HepG2 (cell line): Measurements from ENCODE around the gene NMU.
A peak's percentile ranks its signal among the peaks of the same experiment; 100 is the strongest.

Experiments
- BRCA1 ChIP-seq: sonication (generic); formaldehyde crosslinking; IDR thresholded peaks from 2 replicates; pipeline ENCODE4 v1.4.0; 2020; ENCODE audit warnings: missing genetic modification reagents
- CTCF ChIP-seq: sonication (generic); formaldehyde crosslinking; IDR thresholded peaks from 2 replicates; pipeline ENCODE4 v1.5.0; 2020; ENCODE audit warnings: mild to moderate bottlenecking, missing genetic modification reagents, moderate library complexity
- EP300 ChIP-seq, 3 experiments: sonication (generic) in 1 of 3; formaldehyde crosslinking in 1 of 3; IDR thresholded peaks; 2 replicates each; pipeline versions ENCODE4 v1.5.1 to v1.6.1; 2011 to 2020; ENCODE audit warnings: low read depth in 2 of 3, low read length in 2 of 3, borderline replicate concordance in 1 of 3, improper control_type of control experiment in 1 of 3, mild to moderate bottlenecking in 1 of 3, missing genetic modification reagents in 1 of 3, moderate library complexity in 1 of 3
- FOXP4 ChIP-seq: sonication (generic); formaldehyde crosslinking; IDR thresholded peaks from 2 replicates; pipeline ENCODE4 v1.4.0; 2020; ENCODE audit warnings: missing genetic modification reagents
- HOXD1 ChIP-seq: sonication (generic); formaldehyde crosslinking; IDR thresholded peaks from 2 replicates; pipeline ENCODE4 v1.5.0; 2020; ENCODE audit warnings: missing genetic modification reagents
- KDM1A ChIP-seq: IDR thresholded peaks from 2 replicates; pipeline ENCODE4 v1.6.1; 2016; ENCODE audit warnings: missing compliant biosample characterization
- MAX ChIP-seq: IDR thresholded peaks from 2 replicates; pipeline ENCODE4 v1.6.1; 2012; ENCODE audit warnings: inconsistent platforms
- POLR2A ChIP-seq, 2 experiments: IDR thresholded peaks; 2 replicates each; pipeline ENCODE4 v1.6.1; 2011; ENCODE audit warnings: low read depth in 2 of 2, low read length in 2 of 2, mild to moderate bottlenecking in 1 of 2, moderate library complexity in 1 of 2; ENCODE audit not compliant: insufficient read depth in 1 of 2
- RAD21 ChIP-seq: fragments of 450-650 bp; formaldehyde crosslinking; IDR thresholded peaks from 2 replicates; pipeline ENCODE4 v1.5.0; 2020; ENCODE audit warnings: mild to moderate bottlenecking
- ZFX ChIP-seq: sonication (generic); formaldehyde crosslinking; IDR thresholded peaks from 2 replicates; pipeline ENCODE4 v1.4.0; 2020; ENCODE audit warnings: mild to moderate bottlenecking, low read depth, missing genetic modification reagents, moderate library complexity
- ZNF431 ChIP-seq: sonication (generic); formaldehyde crosslinking; IDR thresholded peaks from 2 replicates; pipeline ENCODE4 v1.9.0; 2022; ENCODE audit warnings: missing genetic modification reagents, low read depth, mild to moderate bottlenecking, borderline replicate concordance
- TF ChIP-seq, protein P1 (sequence below): sonication (generic); formaldehyde crosslinking; conservative IDR thresholded peaks from 2 replicates; pipeline ENCODE4 v1.5.0; 2020; ENCODE audit warnings: missing genetic modification reagents
- TF ChIP-seq, protein P2 (sequence below): sonication (generic); formaldehyde crosslinking; IDR thresholded peaks from 2 replicates; pipeline ENCODE4 v1.5.1; 2020; ENCODE audit warnings: mild to moderate bottlenecking, missing genetic modification reagents

GRCh38 chr4:55554453-55555030, 81.6 kb downstream of the NMU start:
- no peak for TF ChIP-seq HOXD1 (CRISPR knock-in tag)
- no peak for TF ChIP-seq RAD21 (CRISPR knock-in tag)
- TF ChIP-seq, protein P1, sequence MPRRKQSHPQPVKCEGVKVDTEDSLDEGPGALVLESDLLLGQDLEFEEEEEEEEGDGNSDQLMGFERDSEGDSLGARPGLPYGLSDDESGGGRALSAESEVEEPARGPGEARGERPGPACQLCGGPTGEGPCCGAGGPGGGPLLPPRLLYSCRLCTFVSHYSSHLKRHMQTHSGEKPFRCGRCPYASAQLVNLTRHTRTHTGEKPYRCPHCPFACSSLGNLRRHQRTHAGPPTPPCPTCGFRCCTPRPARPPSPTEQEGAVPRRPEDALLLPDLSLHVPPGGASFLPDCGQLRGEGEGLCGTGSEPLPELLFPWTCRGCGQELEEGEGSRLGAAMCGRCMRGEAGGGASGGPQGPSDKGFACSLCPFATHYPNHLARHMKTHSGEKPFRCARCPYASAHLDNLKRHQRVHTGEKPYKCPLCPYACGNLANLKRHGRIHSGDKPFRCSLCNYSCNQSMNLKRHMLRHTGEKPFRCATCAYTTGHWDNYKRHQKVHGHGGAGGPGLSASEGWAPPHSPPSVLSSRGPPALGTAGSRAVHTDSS (CRISPR knock-in tag), result no peak
- TF ChIP-seq KDM1A (CRISPR knock-in tag), result no peak
- TF ChIP-seq BRCA1 (CRISPR knock-in tag), result no peak
- TF ChIP-seq POLR2A (IDR thresholded peaks at IDR 0.05; ENCODE audit: insufficient read depth in 1 of 2, low read depth in 2 of 2, low read length in 2 of 2), result no peak
- no peak for TF ChIP-seq ZNF431
- TF ChIP-seq, protein P2, sequence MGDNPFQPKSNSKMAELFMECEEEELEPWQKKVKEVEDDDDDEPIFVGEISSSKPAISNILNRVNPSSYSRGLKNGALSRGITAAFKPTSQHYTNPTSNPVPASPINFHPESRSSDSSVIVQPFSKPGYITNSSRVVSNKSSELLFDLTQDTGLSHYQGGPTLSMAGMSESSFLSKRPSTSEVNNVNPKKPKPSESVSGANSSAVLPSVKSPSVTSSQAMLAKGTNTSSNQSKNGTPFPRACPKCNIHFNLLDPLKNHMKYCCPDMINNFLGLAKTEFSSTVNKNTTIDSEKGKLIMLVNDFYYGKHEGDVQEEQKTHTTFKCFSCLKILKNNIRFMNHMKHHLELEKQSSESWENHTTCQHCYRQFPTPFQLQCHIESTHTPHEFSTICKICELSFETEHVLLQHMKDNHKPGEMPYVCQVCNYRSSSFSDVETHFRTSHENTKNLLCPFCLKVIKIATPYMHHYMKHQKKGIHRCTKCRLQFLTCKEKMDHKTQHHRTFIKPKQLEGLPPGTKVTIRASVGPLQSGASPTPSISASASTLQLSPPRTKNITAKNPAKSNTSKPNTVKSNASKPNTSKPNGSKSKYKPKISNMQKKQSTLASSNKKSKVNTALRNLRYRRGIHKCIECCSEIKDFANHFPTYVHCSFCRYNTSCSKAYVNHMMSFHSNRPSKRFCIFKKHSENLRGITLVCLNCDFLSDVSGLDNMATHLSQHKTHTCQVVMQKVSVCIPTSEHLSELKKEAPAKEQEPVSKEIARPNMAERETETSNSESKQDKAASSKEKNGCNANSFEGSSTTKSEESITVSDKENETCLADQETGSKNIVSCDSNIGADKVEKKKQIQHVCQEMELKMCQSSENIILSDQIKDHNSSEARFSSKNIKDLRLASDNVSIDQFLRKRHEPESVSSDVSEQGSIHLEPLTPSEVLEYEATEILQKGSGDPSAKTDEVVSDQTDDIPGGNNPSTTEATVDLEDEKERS, result no peak
- TF ChIP-seq MAX, result no peak
- TF ChIP-seq CTCF, result peak; percentile 42
- no peak for TF ChIP-seq EP300 (IDR thresholded peaks at IDR 0.05; ENCODE audit: low read depth in 2 of 2, low read length in 2 of 2)
- no peak for TF ChIP-seq EP300 (CRISPR knock-in tag; IDR thresholded peaks at IDR 0.05; ENCODE audit: borderline replicate concordance)
- no peak for TF ChIP-seq FOXP4 (CRISPR knock-in tag)
- no peak for TF ChIP-seq ZFX (CRISPR knock-in tag)
